ENCODE data around the gene NISCH. TPM values are rescaled to one million over a fixed set of nuclear protein-coding genes. Genes with fewer than 3 reads are reported as not detected.

NISCH gene
- total RNA-seq, 3 donors from 2014 or later, result 67.7 to 119 (median 108) TPM

DNA sequence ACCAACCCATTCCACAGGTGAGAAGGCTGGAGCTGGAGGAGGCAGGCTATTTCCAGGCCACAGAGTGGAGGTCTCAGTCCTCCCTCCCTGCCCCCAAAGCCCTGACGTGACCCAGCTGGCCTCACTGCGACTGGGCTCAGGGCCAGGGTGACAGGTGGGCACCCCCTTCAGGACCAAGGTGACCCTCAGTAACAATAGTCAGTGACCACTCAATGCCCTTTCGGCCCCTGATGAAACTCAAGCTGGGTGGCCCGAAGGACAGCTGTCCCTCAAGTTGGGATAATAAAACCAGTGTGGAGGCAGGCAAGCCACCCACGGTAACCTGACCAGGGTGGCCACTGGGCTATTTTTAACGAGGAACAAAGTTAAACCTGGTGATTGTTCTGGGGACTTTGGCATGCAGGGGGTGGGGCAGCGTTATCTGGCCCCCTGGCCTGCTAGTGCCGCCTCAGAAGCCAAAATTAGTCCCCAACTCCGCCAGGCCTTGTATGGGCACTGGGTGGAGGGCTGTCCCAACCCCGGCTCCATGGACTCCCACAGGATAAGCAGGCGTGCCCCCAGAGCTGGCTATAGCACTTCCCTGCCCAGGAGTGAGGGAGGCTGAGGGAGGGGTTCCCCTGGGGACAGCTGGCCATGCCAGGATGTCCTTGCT, 2.7 kb upstream of the NISCH start:
- H3K36me3 ChIP-seq, result no peaks in the 10 kb centered on the region
- DNase-seq (ENCODE audit: low spot score in 2 of 2), result no peak
- intact Hi-C loops (cut with DNase I; ENCODE audit: low total_unique reads), result no loop called here
- TF ChIP-seq POLR2AphosphoS5 (IDR thresholded peaks at IDR 0.05), result no peak
- no peak for TF ChIP-seq POLR2A (IDR thresholded peaks at IDR 0.05)
- TF ChIP-seq, protein P1, sequence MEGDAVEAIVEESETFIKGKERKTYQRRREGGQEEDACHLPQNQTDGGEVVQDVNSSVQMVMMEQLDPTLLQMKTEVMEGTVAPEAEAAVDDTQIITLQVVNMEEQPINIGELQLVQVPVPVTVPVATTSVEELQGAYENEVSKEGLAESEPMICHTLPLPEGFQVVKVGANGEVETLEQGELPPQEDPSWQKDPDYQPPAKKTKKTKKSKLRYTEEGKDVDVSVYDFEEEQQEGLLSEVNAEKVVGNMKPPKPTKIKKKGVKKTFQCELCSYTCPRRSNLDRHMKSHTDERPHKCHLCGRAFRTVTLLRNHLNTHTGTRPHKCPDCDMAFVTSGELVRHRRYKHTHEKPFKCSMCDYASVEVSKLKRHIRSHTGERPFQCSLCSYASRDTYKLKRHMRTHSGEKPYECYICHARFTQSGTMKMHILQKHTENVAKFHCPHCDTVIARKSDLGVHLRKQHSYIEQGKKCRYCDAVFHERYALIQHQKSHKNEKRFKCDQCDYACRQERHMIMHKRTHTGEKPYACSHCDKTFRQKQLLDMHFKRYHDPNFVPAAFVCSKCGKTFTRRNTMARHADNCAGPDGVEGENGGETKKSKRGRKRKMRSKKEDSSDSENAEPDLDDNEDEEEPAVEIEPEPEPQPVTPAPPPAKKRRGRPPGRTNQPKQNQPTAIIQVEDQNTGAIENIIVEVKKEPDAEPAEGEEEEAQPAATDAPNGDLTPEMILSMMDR (IDR thresholded peaks at IDR 0.05), result no peak
- H3K4me1 ChIP-seq, result peaks cover 0 to 20% of the 10 kb centered on the region in 2 donors
- H3K9me3 ChIP-seq, result no peaks in the 10 kb centered on the region
- H3K4me3 ChIP-seq, result no peak overlapping the region
- no peaks in the 10 kb centered on the region for H3K27me3 ChIP-seq
- H3K27ac ChIP-seq, result no peak overlapping the region

DNA sequence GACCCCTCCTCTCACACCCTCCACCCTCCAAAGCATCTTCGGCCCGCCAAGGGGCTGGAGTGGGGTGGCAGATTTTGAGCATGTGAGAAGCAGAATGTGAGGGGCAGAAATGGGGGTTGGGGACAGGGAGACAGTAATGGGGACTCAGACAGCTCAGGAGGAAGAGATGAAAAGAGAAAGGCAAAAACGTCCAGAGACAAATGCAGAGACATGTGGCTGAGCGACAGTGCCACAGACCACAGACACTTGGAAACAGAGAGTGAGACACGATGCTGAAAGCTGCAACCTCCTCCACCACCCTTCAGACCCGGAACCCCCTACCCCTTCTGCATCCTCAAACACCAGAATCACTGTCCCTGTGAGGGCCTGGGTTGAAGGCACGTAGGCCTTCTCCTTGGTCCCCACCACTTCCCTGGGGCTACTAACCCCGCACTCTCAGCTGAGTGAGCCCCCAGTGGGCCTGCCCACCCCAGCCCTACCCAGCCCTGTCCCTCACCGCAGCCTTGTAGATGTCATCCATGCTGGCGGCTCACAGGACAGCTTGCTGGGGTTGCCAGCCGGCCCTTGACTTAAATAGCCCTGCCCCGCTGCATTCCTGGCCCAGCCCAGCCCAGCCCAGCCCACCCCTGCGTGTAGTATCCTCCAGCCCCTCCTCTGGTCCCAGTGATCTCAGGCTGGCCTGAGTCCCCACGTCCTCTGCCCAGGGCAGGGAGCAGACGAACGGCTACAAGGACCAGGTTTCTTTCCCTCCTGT, 1.7 kb upstream of the NISCH start, which contains the start of gene TNNC1:
Gene TNNC1 (minus strand): TSS at position 546 of the 754 bp plus-strand sequence. CDS start 26 bp downstream, at position 520.
- H3K36me3 ChIP-seq, result no peaks in the 10 kb centered on the region
- DNase-seq (ENCODE audit: low spot score in 2 of 2), result no peak
- H3K4me1 ChIP-seq, result peaks cover 0 to 20% of the 10 kb centered on the region in 2 donors
- no peaks in the 10 kb centered on the region for H3K27me3 ChIP-seq
- intact Hi-C loops (cut with DNase I; ENCODE audit: low total_unique reads), result no loop called here
- H3K4me3 ChIP-seq, result peak within 1 kb of the TSS; percentile 92 to 97 (median 93)
- TF ChIP-seq POLR2AphosphoS5 (IDR thresholded peaks at IDR 0.05), result no peak
- TF ChIP-seq POLR2A (IDR thresholded peaks at IDR 0.05), result no peak
- TF ChIP-seq, protein P1 (IDR thresholded peaks at IDR 0.05), result no peak
- H3K9me3 ChIP-seq, result no peaks in the 10 kb centered on the region
- H3K27ac ChIP-seq, result peak within 1 kb of the TSS; percentile 94 to 96

DNA sequence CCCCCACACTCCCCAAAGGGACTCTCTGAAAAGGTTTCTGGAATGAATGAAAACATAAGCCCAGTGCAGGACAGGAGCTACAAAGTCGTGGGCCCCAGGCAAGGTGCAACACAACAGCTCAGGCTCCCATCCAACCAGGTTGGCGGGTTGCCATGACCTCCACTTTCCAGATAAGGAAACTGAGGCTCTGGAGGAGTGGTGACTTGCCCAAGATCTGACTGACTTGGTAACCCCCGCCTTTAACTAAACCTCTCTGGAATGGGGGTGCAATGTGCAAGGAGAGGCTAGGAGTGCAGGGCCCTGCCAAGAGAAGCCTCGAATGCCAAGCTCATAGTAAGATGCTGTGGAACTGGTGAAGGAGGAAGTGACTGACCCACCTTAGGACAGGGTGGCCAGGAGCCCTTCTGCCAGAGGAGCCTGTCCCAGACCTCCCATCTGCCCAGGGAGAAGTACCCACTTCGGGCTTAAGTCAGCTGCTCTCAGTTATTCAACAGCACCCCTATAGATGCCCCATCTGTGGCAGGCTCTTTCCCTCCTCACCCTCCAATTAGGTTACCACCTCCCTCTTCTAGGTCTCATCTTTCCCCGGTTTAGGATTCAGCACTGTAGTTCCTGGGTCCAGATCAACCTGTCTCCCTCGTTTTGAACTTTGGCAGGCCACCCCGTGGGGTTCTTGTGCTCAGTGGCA, 1.0 kb upstream of the NISCH start:
- Histone ChIP-seq H3K4me1 (peaks cover 0 to 20% of the 10 kb centered on the region in 2 donors), H3K36me3 (no peaks in the 10 kb centered on the region), H3K27ac (peak overlapping the region; percentile 94 to 96), H3K4me3 (peak overlapping the region; percentile 92 to 97 (median 93)), H3K9me3 (no peaks in the 10 kb centered on the region), H3K27me3 (no peaks in the 10 kb centered on the region)
- TF ChIP-seq, protein P1 (IDR thresholded peaks at IDR 0.05), result no peak
- TF ChIP-seq POLR2AphosphoS5 (IDR thresholded peaks at IDR 0.05) (no peak), POLR2A (IDR thresholded peaks at IDR 0.05) (no peak)
- peak in 1 of 2 donors; percentile 37 for DNase-seq (ENCODE audit: low spot score in 2 of 2)
- intact Hi-C loops (cut with DNase I; ENCODE audit: low total_unique reads), result no loop called here

DNA sequence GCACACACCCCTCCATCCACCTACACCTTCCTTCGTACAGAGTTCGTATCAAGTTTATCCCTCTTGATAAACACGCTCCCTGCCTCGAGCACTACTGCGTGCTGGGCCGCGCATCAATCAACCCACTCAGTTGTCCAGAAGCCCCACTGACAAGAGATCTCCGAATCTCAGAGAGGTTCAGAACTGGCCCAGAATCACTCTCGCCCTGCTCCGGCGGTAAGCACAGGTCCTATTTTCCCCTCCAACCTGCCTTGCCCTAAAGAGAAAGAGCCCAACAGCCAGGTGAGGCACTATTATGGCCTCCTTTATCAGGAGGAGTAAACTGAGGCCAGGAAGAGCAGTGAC, 494 bp upstream of the NISCH start:
- TF ChIP-seq POLR2AphosphoS5 (IDR thresholded peaks at IDR 0.05), result no peak
- no peak for TF ChIP-seq POLR2A (IDR thresholded peaks at IDR 0.05)
- TF ChIP-seq, protein P1 (IDR thresholded peaks at IDR 0.05), result no peak
- no peaks in the 10 kb centered on the region for H3K9me3 ChIP-seq
- DNase-seq (ENCODE audit: low spot score in 2 of 2), result no peak
- H3K27me3 ChIP-seq, result no peaks in the 10 kb centered on the region
- H3K4me1 ChIP-seq, result peaks cover 0 to 20% of the 10 kb centered on the region in 2 donors
- intact Hi-C loops (cut with DNase I; ENCODE audit: low total_unique reads), result no loop called here
- peak overlapping the region; percentile 92 to 97 (median 93) for H3K4me3 ChIP-seq
- H3K27ac ChIP-seq, result peak overlapping the region; percentile 94 to 96
- H3K36me3 ChIP-seq, result no peaks in the 10 kb centered on the region

Data from breast epithelium (tissue), 4 donors.